ENCODE data around the gene DDC.

DDC gene

GRCh38 chr7:50476953-50477625 lies 88.1 kb downstream of the DDC start:
- DNase-seq (ENCODE audit: low read depth, low spot score) = no peak
- TF ChIP-seq CTCF (IDR thresholded peaks at IDR 0.05; ENCODE audit: insufficient read depth, low read length, missing control alignments) = no peak
- CTCF ChIA-PET = interaction anchor here (0.8 to 1.8 kb wide), 2 partner anchors 9 kb away, joined by 6 to 14 read pairs; no protein-coding TSS in a partner anchor
- POLR2A ChIA-PET = no interaction called here
- no peak overlapping the region for H3K4me3 ChIP-seq (ENCODE audit: low read depth, low read length)

DNA sequence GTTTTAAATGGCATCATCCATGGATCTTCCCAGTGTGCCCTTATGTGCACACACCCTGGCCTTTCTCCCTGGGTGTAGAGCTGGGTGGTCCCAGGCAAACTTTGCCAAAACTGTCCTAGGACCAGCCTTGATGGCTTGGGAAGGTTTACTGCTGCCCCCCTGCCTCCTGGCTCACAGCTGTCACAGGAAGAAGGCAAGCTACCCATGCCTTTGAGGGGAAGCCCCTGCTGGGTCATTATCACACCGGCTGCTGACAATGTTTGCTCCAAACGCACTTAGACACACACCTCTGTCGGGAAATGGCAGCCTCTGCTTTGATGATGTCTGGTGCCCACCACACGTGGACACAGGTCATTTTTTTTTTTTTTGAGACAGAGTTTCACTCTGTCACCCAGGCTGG lies 89.9 kb downstream of the DDC start:
- DNase-seq (ENCODE audit: low read depth, low spot score) = no peak
- no peak for TF ChIP-seq CTCF (IDR thresholded peaks at IDR 0.05; ENCODE audit: insufficient read depth, low read length, missing control alignments)
- POLR2A ChIA-PET = no interaction called here
- no peak overlapping the region for H3K4me3 ChIP-seq (ENCODE audit: low read depth, low read length)
- CTCF ChIA-PET = interaction anchor here (1.1 to 12.1 kb wide), 3 partner anchors 13 to 686 kb away, joined by 5 to 236 read pairs (median 5); no protein-coding TSS in a partner anchor

DNA sequence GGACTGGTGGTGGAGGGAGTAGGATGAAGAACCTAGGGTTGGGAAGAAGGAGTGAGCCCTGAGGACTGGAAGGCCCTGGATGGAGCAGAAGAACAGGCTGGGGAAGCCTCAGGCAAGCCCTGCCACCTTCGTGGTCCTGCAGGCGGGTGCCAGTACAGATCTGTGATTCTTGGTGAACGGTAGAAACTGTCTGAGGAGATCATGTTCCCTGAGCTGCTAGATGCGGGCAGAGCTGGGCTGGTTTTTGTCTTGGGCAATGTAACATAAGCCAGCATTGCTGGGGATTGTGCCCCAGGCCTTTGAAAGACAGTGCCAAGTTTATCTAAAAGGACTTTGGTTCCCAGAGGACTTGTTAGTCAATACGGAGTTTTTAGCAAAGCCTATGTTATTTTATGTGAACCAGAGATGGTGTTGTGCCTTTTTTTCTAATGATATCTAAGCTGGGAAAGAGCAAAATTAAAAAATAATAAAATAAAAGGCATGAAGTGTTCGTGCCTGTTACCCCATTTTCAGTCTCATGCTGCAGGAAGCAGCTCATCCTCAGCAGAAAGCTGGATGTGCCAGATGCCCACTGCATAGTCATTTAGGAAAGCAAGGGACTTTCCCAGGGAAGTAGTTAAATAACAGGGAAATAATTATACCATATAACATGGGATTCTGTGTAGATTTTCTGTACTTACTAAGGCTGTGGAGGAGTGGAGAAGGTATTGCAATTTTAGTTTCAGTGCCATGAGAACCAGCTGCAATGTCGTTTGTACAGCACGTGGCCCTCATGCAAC lies 90.6 kb downstream of the DDC start:
- H3K4me3 ChIP-seq (ENCODE audit: low read depth, low read length) = no peak overlapping the region
- no peak for DNase-seq (ENCODE audit: low read depth, low spot score)
- no peak for TF ChIP-seq CTCF (IDR thresholded peaks at IDR 0.05; ENCODE audit: insufficient read depth, low read length, missing control alignments)
- ChIA-PET POLR2A (no interaction called here), CTCF (interaction anchor here (1.1 to 12.1 kb wide), 3 partner anchors 14 to 686 kb away, joined by 5 to 236 read pairs (median 5); no protein-coding TSS in a partner anchor)

- ChIA-PET POLR2A (no interaction called here), CTCF (interaction anchor here (1.6 to 12.1 kb wide), 2 partner anchors 668 to 687 kb away, joined by 13 to 236 read pairs; no protein-coding TSS in a partner anchor)
- no peak for DNase-seq (ENCODE audit: low read depth, low spot score)
- TF ChIP-seq CTCF (IDR thresholded peaks at IDR 0.05; ENCODE audit: insufficient read depth, low read length, missing control alignments) = no peak
- no peak overlapping the region for H3K4me3 ChIP-seq (ENCODE audit: low read depth, low read length)
Measured at GRCh38 chr7:50473531-50473930, 91.7 kb downstream of the DDC start.

GRCh38 chr7:50472427-50472826 lies 92.8 kb downstream of the DDC start:
- CTCF ChIA-PET = interaction anchor here (1.6 to 12.1 kb wide), 4 partner anchors 595 to 689 kb away, joined by 8 to 236 read pairs (median 66); no protein-coding TSS in a partner anchor

More at GRCh38 chr7:50472427-50472826, 92.8 kb downstream of the DDC start:
- DNase-seq (ENCODE audit: low read depth, low spot score) = no peak
- H3K4me3 ChIP-seq (ENCODE audit: low read depth, low read length) = no peak overlapping the region
- TF ChIP-seq CTCF (IDR thresholded peaks at IDR 0.05; ENCODE audit: insufficient read depth, low read length, missing control alignments) = no peak
- POLR2A ChIA-PET = no interaction called here
